GM12872 (cell line): ENCODE data around the gene CFAP97.

Experiments used
- TF ChIP-seq, protein P1 (sequence below): IDR thresholded peaks from 3 replicates; pipeline ENCODE4 v1.5.1; 2011; ENCODE audit warnings: low read depth, mild to moderate bottlenecking, low read length, moderate library complexity; ENCODE audit not compliant: insufficient read depth

Gene CFAP97

DNA sequence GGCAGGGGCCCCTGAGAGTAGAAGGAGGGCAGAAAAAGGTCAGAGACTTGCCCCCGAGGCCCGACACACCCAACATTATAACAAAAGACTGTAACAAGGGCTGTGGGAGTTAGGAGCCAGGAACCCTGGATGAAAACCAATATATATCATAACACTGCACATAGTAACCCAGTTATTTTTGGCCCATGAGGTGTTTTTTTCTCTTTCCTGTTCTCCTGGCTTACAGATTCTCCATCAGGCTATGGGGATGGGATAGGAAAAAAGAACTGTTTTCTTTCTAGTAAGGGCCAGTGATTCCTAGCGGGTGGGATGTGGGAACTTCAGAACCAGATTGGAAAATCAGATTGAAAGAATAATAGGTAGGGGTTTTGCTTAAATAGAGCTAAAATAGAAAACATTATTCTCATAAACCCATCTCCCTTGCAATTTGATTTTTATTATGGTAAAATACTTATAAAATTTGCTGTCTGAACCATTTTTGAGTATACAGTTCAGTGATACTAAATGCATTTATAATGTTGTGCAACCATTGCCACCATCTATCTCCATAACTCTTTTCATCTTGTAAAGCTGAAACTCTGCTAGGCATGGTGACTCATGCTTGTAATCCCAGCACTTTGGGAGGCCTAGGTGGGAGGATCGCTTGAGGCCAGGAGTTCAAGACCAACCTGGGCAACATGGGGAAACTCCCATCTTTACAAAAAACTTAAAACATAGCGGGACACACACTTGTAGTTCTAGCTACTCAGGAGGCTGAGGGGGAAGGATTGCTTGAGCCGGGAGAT is 39.1 kb upstream of the CFAP97 start:
- TF ChIP-seq, protein P1, sequence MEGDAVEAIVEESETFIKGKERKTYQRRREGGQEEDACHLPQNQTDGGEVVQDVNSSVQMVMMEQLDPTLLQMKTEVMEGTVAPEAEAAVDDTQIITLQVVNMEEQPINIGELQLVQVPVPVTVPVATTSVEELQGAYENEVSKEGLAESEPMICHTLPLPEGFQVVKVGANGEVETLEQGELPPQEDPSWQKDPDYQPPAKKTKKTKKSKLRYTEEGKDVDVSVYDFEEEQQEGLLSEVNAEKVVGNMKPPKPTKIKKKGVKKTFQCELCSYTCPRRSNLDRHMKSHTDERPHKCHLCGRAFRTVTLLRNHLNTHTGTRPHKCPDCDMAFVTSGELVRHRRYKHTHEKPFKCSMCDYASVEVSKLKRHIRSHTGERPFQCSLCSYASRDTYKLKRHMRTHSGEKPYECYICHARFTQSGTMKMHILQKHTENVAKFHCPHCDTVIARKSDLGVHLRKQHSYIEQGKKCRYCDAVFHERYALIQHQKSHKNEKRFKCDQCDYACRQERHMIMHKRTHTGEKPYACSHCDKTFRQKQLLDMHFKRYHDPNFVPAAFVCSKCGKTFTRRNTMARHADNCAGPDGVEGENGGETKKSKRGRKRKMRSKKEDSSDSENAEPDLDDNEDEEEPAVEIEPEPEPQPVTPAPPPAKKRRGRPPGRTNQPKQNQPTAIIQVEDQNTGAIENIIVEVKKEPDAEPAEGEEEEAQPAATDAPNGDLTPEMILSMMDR = no peak

DNA sequence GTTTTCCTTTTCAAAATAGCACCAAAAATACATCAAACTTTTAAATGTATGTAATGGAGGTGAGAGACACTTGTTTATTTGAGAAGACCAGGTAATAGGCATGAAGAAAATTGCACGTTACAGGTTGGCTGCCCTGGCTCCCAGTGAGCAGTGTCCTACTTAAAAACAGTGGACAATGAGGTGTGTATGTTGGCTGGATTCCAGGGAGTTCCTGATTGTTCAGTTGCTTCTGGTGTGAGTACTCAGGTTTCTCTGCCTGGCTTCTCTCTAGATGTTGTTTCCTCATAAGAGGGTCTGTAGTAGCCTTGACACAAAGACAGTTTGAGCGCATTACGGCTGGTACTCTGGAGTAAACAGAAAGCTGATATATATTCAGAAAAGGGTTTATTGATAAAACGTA is 35.0 kb upstream of the CFAP97 start:
- TF ChIP-seq, protein P1 = no peak

DNA sequence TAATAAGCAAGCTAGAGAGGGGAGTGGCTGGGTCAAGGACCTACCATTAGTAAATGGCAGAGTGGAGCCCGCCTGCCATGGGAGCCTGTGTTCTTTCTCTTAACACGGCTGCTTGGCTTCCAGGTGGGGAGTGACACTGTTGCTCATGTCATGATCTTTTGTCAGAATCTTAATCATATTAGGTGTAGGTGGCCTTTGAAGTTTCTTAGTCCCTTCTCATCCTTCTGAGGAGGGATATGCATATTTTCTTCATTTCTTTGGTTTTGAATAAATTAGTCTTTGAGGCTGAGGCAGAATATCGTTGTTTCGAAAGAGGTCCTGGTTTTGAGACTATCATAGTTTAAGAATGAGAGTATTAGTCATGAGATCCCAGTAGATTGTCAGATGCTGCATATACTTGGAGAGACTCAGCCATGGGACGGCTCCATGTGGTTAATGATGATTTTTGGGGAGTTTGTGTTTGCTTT is 34.4 kb upstream of the CFAP97 start:
- TF ChIP-seq, protein P1 = no peak

DNA sequence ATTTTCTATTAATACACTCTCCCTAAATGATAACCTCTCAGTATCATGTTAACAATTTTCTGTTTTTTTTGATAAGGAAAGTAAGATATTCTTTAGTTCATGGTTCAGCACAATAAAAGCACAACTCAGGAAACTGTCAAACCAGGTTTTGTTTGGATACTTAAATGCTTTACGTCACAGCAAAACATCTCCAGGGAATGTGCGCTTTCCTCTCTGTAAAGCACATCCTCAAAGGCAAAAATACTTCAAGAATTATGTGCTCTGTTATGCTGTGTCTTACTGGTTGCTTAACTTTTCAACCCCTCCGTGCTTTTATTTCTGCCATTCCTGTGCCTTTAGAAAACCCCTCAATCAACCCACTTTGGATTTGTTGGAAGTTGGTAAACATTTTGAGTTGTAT is 33.4 kb upstream of the CFAP97 start:
- TF ChIP-seq, protein P1 = no peak

DNA sequence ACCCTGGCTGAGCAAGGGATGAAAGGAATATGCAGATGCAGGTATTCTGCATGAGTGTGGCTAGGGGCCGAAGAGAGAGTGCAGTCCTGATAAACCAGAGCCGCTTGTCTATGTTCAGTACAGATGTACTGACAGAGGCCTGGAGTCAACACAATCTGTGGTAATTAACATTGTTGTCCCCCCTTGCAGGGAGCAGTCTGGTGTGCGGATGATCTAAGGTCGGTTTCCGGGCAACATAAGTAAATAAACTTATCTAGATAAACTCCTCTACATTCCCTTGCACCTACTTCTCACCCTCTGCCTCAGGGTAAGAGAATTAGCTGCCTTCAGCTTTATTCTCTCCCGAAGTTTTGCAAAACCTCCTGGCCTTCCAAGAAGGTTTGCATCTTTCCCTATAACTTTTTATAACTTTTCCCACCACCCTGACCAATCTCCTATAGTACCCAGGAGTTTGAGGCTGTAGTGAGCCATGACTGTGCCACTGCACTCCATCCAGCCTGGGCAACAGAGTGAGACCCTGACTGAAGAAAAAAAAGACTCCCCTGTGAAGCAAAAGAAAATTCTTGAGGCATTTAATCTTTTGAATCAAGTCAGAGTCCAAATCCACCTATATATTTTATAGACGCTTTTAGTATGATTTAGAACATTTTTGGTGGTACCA is 32.2 kb upstream of the CFAP97 start:
- TF ChIP-seq, protein P1 = no peak

DNA sequence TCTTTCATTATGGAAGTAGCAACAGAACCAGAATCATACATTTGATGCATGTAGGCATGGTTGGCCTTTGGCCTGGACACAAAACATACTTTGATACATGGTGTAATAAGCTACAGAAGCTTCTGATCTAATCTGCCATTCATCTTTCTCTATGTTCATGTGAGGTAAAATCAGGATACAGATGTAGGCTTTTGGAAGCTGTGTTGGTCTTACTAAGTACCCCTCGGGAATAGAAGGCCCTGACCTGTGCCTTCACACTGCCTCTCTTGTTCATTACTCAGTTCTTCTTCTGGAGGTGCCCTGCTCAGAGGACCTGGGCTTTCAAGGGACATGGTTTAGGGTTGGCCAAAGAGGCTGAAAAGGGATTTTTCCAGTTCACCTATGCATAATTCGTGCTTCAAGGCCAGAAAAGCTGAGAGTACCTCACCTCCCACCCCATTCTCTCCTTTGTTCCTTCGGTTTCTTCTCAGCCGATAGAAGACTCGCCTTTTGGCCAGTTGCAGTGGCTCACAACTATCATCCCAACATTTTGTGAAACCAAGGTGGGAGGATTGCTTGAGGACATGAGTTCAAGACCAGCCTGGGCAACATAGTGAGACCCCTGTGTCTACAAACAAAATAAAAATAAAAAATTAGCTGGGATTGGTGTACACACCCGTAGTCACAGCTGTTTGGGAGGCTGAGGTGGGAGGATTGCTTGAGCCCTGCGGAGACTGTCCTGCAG is 31.5 kb upstream of the CFAP97 start:
- TF ChIP-seq, protein P1 = no peak

DNA sequence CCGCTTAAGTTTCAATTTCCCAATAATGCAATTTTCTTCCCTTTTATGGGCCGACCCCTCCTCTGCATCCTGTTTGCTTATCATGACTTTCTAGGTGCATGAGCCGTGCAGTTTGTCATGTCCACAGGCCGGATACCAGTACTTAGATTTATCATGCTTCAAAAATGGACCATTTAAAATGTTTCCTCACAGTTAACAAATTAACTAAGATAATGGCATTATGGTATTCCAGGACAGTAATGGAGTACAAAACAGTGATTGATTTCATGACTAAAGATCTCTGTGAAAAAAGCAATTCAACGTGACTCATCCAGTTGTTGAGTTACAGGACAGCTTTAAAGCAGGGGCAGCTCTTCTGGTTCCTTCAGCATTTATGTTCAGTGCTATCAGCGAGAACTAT is 28.6 kb upstream of the CFAP97 start:
- TF ChIP-seq, protein P1 = no peak
